GM12892 (cell line): ENCODE results near the gene ADAMTSL2.

Experiments used
- POLR2A ChIP-seq: IDR thresholded peaks from 2 replicates; pipeline ENCODE4 v1.6.1; 2011; ENCODE audit warnings: low read depth, low read length, control low read depth
- POLR2AphosphoS5 ChIP-seq: IDR thresholded peaks from 2 replicates; pipeline ENCODE4 v1.6.1; 2011; ENCODE audit warnings: low read depth, low read length, control low read depth

- TF ChIP-seq POLR2AphosphoS5 (no peak), POLR2A (no peak)
Observed at GRCh38 chr9:133502112-133502511, 32.4 kb upstream of the ADAMTSL2 start.
